Natural killer cell treated with Interleukin-12 subunit alpha and Interleukin-12 subunit beta and Interleukin-15 and Interleukin-18, amount 100 ng/mL, for 72 hours (primary cell): ENCODE data around the gene BCL2L12. TPM values are rescaled to one million over a fixed set of nuclear protein-coding genes. Genes with fewer than 3 reads are reported as not detected.
A peak's percentile ranks its signal among the peaks of the same experiment; 100 is the strongest.
"Not testable (repeated sequence)": the region's sequence is repeated elsewhere in the genome, so short reads cannot be mapped to it uniquely, and the experiment has no call there.

Experiments used
- ATAC-seq, 2 donors: fragments of 150-1000 bp; cut with Tn5 transposase in 1 of 2; sonication (Bioruptor Pico), chemical (Tn5 transposase) in 1 of 2; 2 replicates each; pipeline ENCODE4 v1.10.0; 2021
- DNase-seq: peaks from one replicate; pipeline ENCODE4 v3.0.0; 2022; ENCODE audit warnings: low spot score
- H3K27ac Mint-ChIP-seq, 2 donors: 1 replicate in 1 of 2; 2 replicates in 1 of 2; pipeline ENCODE4 v1.8.0; 2022; ENCODE audit warnings: mixed read lengths in 2 of 2, mild to moderate bottlenecking in 1 of 2, moderate library complexity in 1 of 2
- H3K27me3 Mint-ChIP-seq, 2 donors: 1 replicate in 1 of 2; 2 replicates in 1 of 2; pipeline ENCODE4 v1.8.0; 2022; ENCODE audit warnings: mixed read lengths in 2 of 2
- H3K36me3 Mint-ChIP-seq: one replicate; pipeline ENCODE4 v1.8.0; 2022; ENCODE audit warnings: mixed read lengths
- H3K4me1 Mint-ChIP-seq, 2 donors: 1 replicate in 1 of 2; 2 replicates in 1 of 2; pipeline ENCODE4 v1.8.0; 2022; ENCODE audit warnings: low read depth in 2 of 2, mixed read lengths in 2 of 2, mild to moderate bottlenecking in 1 of 2
- H3K4me3 Mint-ChIP-seq: one replicate; pipeline ENCODE4 v1.8.0; 2022; ENCODE audit warnings: mixed read lengths
- H3K9me3 Mint-ChIP-seq: 2 replicates; pipeline ENCODE4 v1.8.0; 2022; ENCODE audit warnings: mixed read lengths
- total RNA-seq, 2 donors: library from RNA; stranded (reverse); gene quantifications; one replicate each; pipeline ENCODE4 v1.2.3, GENCODE V29; 2022

BCL2L12 gene
- 10 to 100 TPM; 45.9 to 98.0 TPM for total RNA-seq

GRCh38 chr19:49665351-49666119, at the start of gene BCL2L12, which contains the start of gene IRF3:
TSS of gene BCL2L12 (plus strand) at chr19:49665933. CDS start at chr19:49666693, 760 bp downstream.
TSS of gene IRF3 (minus strand) at chr19:49665857. CDS start at chr19:49664838, 1,019 bp downstream.
- Mint-ChIP-seq H3K4me3 (peak within 1 kb of the TSS; percentile 99), H3K9me3 (no peaks in the 10 kb centered on the region), H3K4me1 (peaks cover 34 to 38% of the 10 kb centered on the region in 2 donors), H3K27ac (peak within 1 kb of the TSS; percentile 94 to 100), H3K36me3 (peaks cover 4% of the 10 kb centered on the region), H3K27me3 (no peaks in the 10 kb centered on the region)
- DNase-seq (peak; percentile 99), ATAC-seq (peak; percentile 93)

GRCh38 chr19:49616532-49616931, 49.2 kb upstream of the BCL2L12 start:
- Mint-ChIP-seq H3K36me3 (peaks cover 4% of the 10 kb centered on the region), H3K9me3 (no peaks in the 10 kb centered on the region), H3K27me3 (no peaks in the 10 kb centered on the region), H3K4me1 (peaks cover 20 to 26% of the 10 kb centered on the region in 2 donors), H3K27ac (no peak overlapping the region), H3K4me3 (no peak overlapping the region)
- ATAC-seq (no peak), DNase-seq (no peak)

- Mint-ChIP-seq H3K27me3 (no peaks in the 10 kb centered on the region), H3K36me3 (peaks cover 4% of the 10 kb centered on the region), H3K4me1 (peaks cover 20 to 26% of the 10 kb centered on the region in 2 donors), H3K27ac (no peak overlapping the region), H3K4me3 (no peak overlapping the region), H3K9me3 (no peaks in the 10 kb centered on the region)
- DNase-seq (no peak), ATAC-seq (no peak)
These were observed 48.8 kb upstream of the BCL2L12 start for GRCh38 chr19:49616945-49617344.

DNA sequence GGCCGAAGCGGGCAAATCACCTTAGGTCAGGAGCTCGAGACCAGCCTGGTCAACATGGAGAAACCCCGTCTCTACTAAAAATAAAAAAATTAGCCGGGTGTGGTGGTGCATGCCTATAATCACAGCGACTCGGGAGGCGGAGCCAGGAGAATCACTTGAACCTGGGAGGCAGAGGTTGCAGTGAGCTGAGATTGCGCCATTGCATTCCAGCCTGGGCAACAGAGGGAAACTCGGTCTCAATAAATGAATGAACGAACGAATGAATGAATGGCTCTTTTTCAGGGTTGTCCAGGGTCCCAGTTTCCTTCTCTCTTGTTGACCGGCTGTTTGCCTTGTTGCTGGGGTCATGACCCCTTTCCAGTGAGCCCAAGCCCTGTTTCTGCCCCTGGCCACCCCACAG, 47.9 kb upstream of the BCL2L12 start:
- H3K27ac Mint-ChIP-seq, result peak overlapping the region; percentile 19 to 28
- H3K36me3 Mint-ChIP-seq, result not testable (repeated sequence)

DNA sequence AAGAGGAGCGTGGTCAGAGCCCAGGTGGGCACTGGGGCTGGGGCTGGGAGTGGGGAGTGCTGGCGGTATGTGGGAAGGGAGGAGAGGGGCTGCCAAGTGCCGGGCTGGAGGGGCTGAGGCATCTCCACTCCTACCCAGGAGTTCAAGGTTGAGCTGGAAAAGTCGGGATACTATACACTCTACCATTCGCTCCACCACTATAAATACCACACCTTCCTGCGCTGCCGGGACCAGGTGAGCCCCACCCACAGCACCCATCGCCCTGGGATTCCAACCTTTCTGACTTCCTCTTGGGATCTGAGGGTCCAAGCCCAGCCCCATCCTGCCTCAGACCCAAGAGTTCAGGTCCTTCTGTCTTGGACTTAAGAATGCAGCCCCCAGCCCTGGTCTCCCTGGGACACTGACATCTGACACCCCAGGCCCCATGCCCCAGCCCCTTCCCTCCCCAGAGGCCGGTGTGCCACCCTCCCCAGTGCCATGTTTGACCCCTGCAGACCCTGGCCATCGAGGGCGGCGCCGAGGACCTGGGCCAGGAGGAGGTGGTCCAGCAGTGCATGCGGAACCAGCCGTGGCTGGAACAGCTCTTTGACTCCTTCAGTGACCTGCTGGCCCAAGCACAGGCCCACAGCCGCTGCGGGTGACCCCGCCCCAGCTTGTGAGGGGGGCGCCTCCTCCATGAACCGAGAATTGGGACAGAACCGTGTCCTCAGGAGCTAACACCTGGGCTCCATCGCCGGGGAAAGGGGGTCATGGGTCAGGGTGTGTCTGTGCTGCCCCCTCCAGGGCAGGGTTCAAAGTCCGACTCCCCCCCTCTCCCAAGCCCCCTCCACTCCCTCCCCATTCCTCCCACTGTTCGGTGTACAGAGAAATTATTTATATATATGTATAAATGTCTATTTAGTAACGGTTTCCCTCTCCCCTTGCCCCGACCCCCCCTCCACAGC, 40.5 kb upstream of the BCL2L12 start:
- peak in 1 of 2 donors; percentile 31 for ATAC-seq
- H3K4me3 Mint-ChIP-seq, result no peak overlapping the region
- no peaks in the 10 kb centered on the region for H3K4me1 Mint-ChIP-seq
- H3K9me3 Mint-ChIP-seq, result no peaks in the 10 kb centered on the region
- no peak for DNase-seq
- no peaks in the 10 kb centered on the region for H3K27me3 Mint-ChIP-seq
- H3K27ac Mint-ChIP-seq, result no peak overlapping the region
- no peaks in the 10 kb centered on the region for H3K36me3 Mint-ChIP-seq

More for the DNA sequence above, 47.9 kb upstream of the BCL2L12 start:
- not testable (repeated sequence) for DNase-seq, H3K27me3 Mint-ChIP-seq, H3K9me3 Mint-ChIP-seq, ATAC-seq, H3K4me3 Mint-ChIP-seq
- peaks cover 20 to 21% of the 10 kb centered on the region in 2 donors for H3K4me1 Mint-ChIP-seq

GRCh38 chr19:49626226-49626625, 39.5 kb upstream of the BCL2L12 start:
- no peaks in the 10 kb centered on the region for H3K9me3 Mint-ChIP-seq
- ATAC-seq, result no peak
- no peaks in the 10 kb centered on the region for H3K4me1 Mint-ChIP-seq
- no peak for DNase-seq
- H3K27me3 Mint-ChIP-seq, result no peaks in the 10 kb centered on the region
- H3K36me3 Mint-ChIP-seq, result no peaks in the 10 kb centered on the region
- no peak overlapping the region for H3K4me3 Mint-ChIP-seq
- H3K27ac Mint-ChIP-seq, result no peak overlapping the region

DNA sequence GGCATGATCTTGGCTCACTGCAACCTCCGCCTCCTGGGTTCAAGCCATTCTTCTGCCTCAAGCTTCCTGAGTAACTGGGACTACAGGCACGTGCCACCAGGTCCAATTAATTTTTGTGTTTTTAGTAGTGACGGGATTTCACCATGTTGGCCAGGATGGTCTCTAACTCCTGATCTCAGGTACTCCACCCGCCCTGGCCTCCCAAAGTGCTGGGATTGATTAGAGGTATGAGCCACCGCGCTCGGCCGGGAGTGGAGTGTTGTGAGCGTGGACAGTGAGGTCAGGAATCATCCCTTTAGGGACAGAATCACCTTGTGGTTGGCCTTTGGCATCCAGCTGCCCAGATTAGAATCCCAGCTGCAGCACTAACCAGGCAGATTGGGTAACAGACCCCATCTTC, 36.1 kb upstream of the BCL2L12 start:
- Mint-ChIP-seq H3K9me3 (no peaks in the 10 kb centered on the region), H3K27ac (no peak overlapping the region), H3K27me3 (no peaks in the 10 kb centered on the region), H3K4me3 (no peak overlapping the region), H3K4me1 (no peaks in the 10 kb centered on the region), H3K36me3 (no peaks in the 10 kb centered on the region)
- ATAC-seq, result no peak
- no peak for DNase-seq

- Mint-ChIP-seq H3K27me3 (no peaks in the 10 kb centered on the region), H3K4me3 (no peak overlapping the region), H3K4me1 (no peaks in the 10 kb centered on the region), H3K27ac (no peak overlapping the region), H3K9me3 (no peaks in the 10 kb centered on the region), H3K36me3 (no peaks in the 10 kb centered on the region)
- no peak for ATAC-seq
- no peak for DNase-seq
These were observed 34.6 kb upstream of the BCL2L12 start for GRCh38 chr19:49631014-49631588.

DNA sequence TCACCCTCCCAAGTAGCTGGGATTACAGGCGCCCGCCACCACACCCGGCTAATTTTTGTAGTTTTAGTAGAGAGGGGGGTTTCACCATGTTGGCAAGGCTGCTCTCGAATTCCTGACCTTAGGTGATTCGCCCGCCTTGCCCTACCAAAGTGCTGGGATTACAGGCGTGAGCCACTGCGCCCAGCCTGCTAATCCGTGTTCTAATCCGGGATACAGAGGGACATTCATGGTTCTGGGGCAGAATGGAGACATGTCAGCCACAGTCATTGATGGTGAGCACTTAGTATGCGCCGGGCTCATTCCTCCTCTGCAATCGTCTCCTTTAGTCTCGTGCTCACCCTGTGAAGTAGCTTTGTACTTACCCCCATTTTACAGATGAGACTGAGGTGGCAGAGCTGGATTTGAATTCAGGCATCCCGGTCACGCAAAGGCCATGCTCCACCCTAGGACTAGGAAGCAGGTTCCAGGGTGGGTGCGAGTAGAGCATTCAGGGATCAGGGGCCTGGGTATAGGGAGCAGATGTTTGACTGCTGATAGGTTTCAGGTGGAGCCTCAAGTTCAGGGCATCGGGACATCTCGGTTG, 34.0 kb upstream of the BCL2L12 start:
- H3K9me3 Mint-ChIP-seq, result no peaks in the 10 kb centered on the region
- H3K27me3 Mint-ChIP-seq, result no peaks in the 10 kb centered on the region
- H3K4me3 Mint-ChIP-seq, result no peak overlapping the region
- no peak overlapping the region for H3K27ac Mint-ChIP-seq
- DNase-seq (no peak), ATAC-seq (no peak)
- H3K4me1 Mint-ChIP-seq, result no peaks in the 10 kb centered on the region
- no peaks in the 10 kb centered on the region for H3K36me3 Mint-ChIP-seq

DNA sequence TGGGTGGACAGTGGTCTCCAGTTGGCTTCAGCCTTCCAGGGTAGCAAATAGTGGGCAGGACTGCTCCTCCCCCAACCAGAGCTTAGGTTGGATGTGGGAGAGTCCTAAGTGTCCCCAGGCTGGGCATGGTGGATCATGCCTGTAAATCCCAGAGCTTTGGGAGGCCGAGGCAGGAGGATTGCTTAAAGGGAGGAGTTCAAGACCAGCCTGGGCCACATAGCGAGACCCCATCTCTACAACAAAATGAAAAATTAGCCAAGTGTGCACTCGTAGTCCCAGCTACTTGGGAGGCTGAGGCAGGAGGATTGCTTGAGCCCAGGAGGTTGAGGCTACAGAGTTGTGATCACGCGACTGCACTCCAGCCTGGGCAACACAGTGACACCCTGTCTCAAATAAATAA, 33.2 kb upstream of the BCL2L12 start:
- H3K27ac Mint-ChIP-seq, result no peak overlapping the region
- ATAC-seq, result no peak
- DNase-seq, result no peak
- peaks cover 1 to 2% of the 10 kb centered on the region in 2 donors for H3K4me1 Mint-ChIP-seq
- no peaks in the 10 kb centered on the region for H3K36me3 Mint-ChIP-seq
- H3K27me3 Mint-ChIP-seq, result no peaks in the 10 kb centered on the region
- H3K9me3 Mint-ChIP-seq, result no peaks in the 10 kb centered on the region
- no peak overlapping the region for H3K4me3 Mint-ChIP-seq

GRCh38 chr19:49633273-49633672, 32.5 kb upstream of the BCL2L12 start:
- not testable (repeated sequence) for H3K27ac Mint-ChIP-seq, H3K9me3 Mint-ChIP-seq, H3K36me3 Mint-ChIP-seq, H3K4me3 Mint-ChIP-seq, H3K27me3 Mint-ChIP-seq, H3K4me1 Mint-ChIP-seq, DNase-seq, ATAC-seq

- Mint-ChIP-seq H3K9me3 (no peaks in the 10 kb centered on the region), H3K4me3 (no peak overlapping the region), H3K27me3 (peaks cover 0 to 4% of the 10 kb centered on the region in 2 donors), H3K4me1 (peaks cover 20 to 22% of the 10 kb centered on the region in 2 donors), H3K36me3 (no peaks in the 10 kb centered on the region), H3K27ac (peak overlapping the region in 1 of 2 donors; percentile 51)
- ATAC-seq (no peak), DNase-seq (no peak)
These were observed 30.1 kb upstream of the BCL2L12 start for GRCh38 chr19:49635530-49636232.
